Measurements from ENCODE around the gene FLYWCH2.

FLYWCH2 gene

GRCh38 chr16:2842340-2843000 is 40.5 kb upstream of the FLYWCH2 start:
- H3K27ac ChIP-seq, result no peak overlapping the region
- peak; percentile 44 for DNase-seq
- H3K4me3 ChIP-seq (ENCODE audit: low read depth, low read length), result no peak overlapping the region
- no peaks in the 10 kb centered on the region for H3K36me3 ChIP-seq
- peak; percentile 80 for TF ChIP-seq CTCF (IDR thresholded peaks at IDR 0.05; ENCODE audit: low read depth, low read length)
- no peaks in the 10 kb centered on the region for H3K27me3 ChIP-seq (ENCODE audit: insufficient read depth, low read depth, severe bottlenecking)
- no peaks in the 10 kb centered on the region for H3K9me3 ChIP-seq (ENCODE audit: severe bottlenecking)

GRCh38 chr16:2843526-2843925 is 39.5 kb upstream of the FLYWCH2 start:
- no peak for DNase-seq
- H3K27me3 ChIP-seq (ENCODE audit: insufficient read depth, low read depth, severe bottlenecking), result no peaks in the 10 kb centered on the region
- no peaks in the 10 kb centered on the region for H3K36me3 ChIP-seq
- H3K27ac ChIP-seq, result no peak overlapping the region
- no peak for TF ChIP-seq CTCF (IDR thresholded peaks at IDR 0.05; ENCODE audit: low read depth, low read length)
- H3K9me3 ChIP-seq (ENCODE audit: severe bottlenecking), result no peaks in the 10 kb centered on the region
- no peak overlapping the region for H3K4me3 ChIP-seq (ENCODE audit: low read depth, low read length)

GRCh38 chr16:2845116-2845515 is 37.9 kb upstream of the FLYWCH2 start:
- H3K27ac ChIP-seq, result no peak overlapping the region
- no peaks in the 10 kb centered on the region for H3K27me3 ChIP-seq (ENCODE audit: insufficient read depth, low read depth, severe bottlenecking)
- no peaks in the 10 kb centered on the region for H3K36me3 ChIP-seq
- H3K9me3 ChIP-seq (ENCODE audit: severe bottlenecking), result no peaks in the 10 kb centered on the region
- DNase-seq, result no peak
- no peak for TF ChIP-seq CTCF (IDR thresholded peaks at IDR 0.05; ENCODE audit: low read depth, low read length)
- H3K4me3 ChIP-seq (ENCODE audit: low read depth, low read length), result no peak overlapping the region

- no peaks in the 10 kb centered on the region for H3K27me3 ChIP-seq (ENCODE audit: insufficient read depth, low read depth, severe bottlenecking)
- no peak overlapping the region for H3K27ac ChIP-seq
- DNase-seq, result no peak
- H3K9me3 ChIP-seq (ENCODE audit: severe bottlenecking), result no peaks in the 10 kb centered on the region
- no peaks in the 10 kb centered on the region for H3K36me3 ChIP-seq
- TF ChIP-seq CTCF (IDR thresholded peaks at IDR 0.05; ENCODE audit: low read depth, low read length), result no peak
- no peak overlapping the region for H3K4me3 ChIP-seq (ENCODE audit: low read depth, low read length)
Measured at GRCh38 chr16:2846511-2847310, 36.3 kb upstream of the FLYWCH2 start.

- TF ChIP-seq CTCF (IDR thresholded peaks at IDR 0.05; ENCODE audit: low read depth, low read length), result no peak
- H3K36me3 ChIP-seq, result no peaks in the 10 kb centered on the region
- H3K27me3 ChIP-seq (ENCODE audit: insufficient read depth, low read depth, severe bottlenecking), result no peaks in the 10 kb centered on the region
- H3K4me3 ChIP-seq (ENCODE audit: low read depth, low read length), result no peak overlapping the region
- H3K9me3 ChIP-seq (ENCODE audit: severe bottlenecking), result peaks cover 2% of the 10 kb centered on the region
- H3K27ac ChIP-seq, result no peak overlapping the region
- DNase-seq, result no peak
Measured at GRCh38 chr16:2848933-2849725, 33.9 kb upstream of the FLYWCH2 start.

All from WERI-Rb-1 (cell line).